ENCODE results near the gene PDE9A. TPM values are rescaled to one million over a fixed set of nuclear protein-coding genes. Genes with fewer than 3 reads are reported as not detected.

Gene PDE9A
- total RNA-seq, 6 experiments from 2014 or later, result not detected

- no peak overlapping the region for H3K27ac Mint-ChIP-seq
- H3K4me3 Mint-ChIP-seq, result no peak overlapping the region
- peaks cover 5% of the 10 kb centered on the region; the same call in 1 of the 2 replicates for H3K36me3 Mint-ChIP-seq (ENCODE audit: low read depth)
- H3K4me1 Mint-ChIP-seq (ENCODE audit: low read depth), result no peaks in the 10 kb centered on the region
- peaks cover 23% of the 10 kb centered on the region for H3K9me3 Mint-ChIP-seq
- no peaks in the 10 kb centered on the region; the same call in 1 of the 2 replicates for H3K27me3 Mint-ChIP-seq (ENCODE audit: insufficient read depth)
- no peak for DNase-seq
- no peak for TF ChIP-seq CTCF (IDR thresholded peaks at IDR 0.05)
These were observed 12.8 kb downstream of the PDE9A start for GRCh38 chr21:42666023-42666747.

GRCh38 chr21:42666925-42667324 lies 13.5 kb downstream of the PDE9A start:
- TF ChIP-seq CTCF (IDR thresholded peaks at IDR 0.05), result no peak
- DNase-seq, result no peak
- Mint-ChIP-seq H3K4me3 (no peak overlapping the region), H3K4me1 (ENCODE audit: low read depth) (no peaks in the 10 kb centered on the region), H3K9me3 (peaks cover 17% of the 10 kb centered on the region), H3K27ac (no peak overlapping the region), H3K36me3 (ENCODE audit: low read depth) (peaks cover 5% of the 10 kb centered on the region; the same call in 1 of the 2 replicates), H3K27me3 (ENCODE audit: insufficient read depth) (no peaks in the 10 kb centered on the region; the same call in 1 of the 2 replicates)

GRCh38 chr21:42668298-42668992 lies 15.0 kb downstream of the PDE9A start:
- Mint-ChIP-seq H3K4me1 (ENCODE audit: low read depth) (no peaks in the 10 kb centered on the region), H3K27me3 (ENCODE audit: insufficient read depth) (no peaks in the 10 kb centered on the region; the same call in 1 of the 2 replicates), H3K27ac (no peak overlapping the region), H3K4me3 (no peak overlapping the region), H3K36me3 (ENCODE audit: low read depth) (peaks cover 5% of the 10 kb centered on the region; the same call in 1 of the 2 replicates), H3K9me3 (peaks cover 21% of the 10 kb centered on the region)
- no peak for TF ChIP-seq CTCF (IDR thresholded peaks at IDR 0.05)
- no peak for DNase-seq

GRCh38 chr21:42669041-42669440 lies 15.6 kb downstream of the PDE9A start:
- no peak for TF ChIP-seq CTCF (IDR thresholded peaks at IDR 0.05)
- Mint-ChIP-seq H3K9me3 (peaks cover 25% of the 10 kb centered on the region), H3K27me3 (ENCODE audit: insufficient read depth) (peaks cover 3% of the 10 kb centered on the region), H3K36me3 (ENCODE audit: low read depth) (peaks cover 5% of the 10 kb centered on the region; the same call in 1 of the 2 replicates), H3K27ac (no peak overlapping the region), H3K4me3 (no peak overlapping the region), H3K4me1 (ENCODE audit: low read depth) (no peaks in the 10 kb centered on the region)
- DNase-seq, result no peak

GRCh38 chr21:42670058-42670880 lies 16.8 kb downstream of the PDE9A start:
- no peak overlapping the region for H3K4me3 Mint-ChIP-seq
- no peak for TF ChIP-seq CTCF (IDR thresholded peaks at IDR 0.05)
- H3K36me3 Mint-ChIP-seq (ENCODE audit: low read depth), result no peaks in the 10 kb centered on the region
- no peak for DNase-seq
- no peaks in the 10 kb centered on the region for H3K4me1 Mint-ChIP-seq (ENCODE audit: low read depth)
- peaks cover 28% of the 10 kb centered on the region for H3K9me3 Mint-ChIP-seq
- H3K27ac Mint-ChIP-seq, result no peak overlapping the region
- H3K27me3 Mint-ChIP-seq (ENCODE audit: insufficient read depth), result peaks cover 7% of the 10 kb centered on the region
